ENCODE results near the gene CDK5RAP2.

The CDK5RAP2 gene

DNA sequence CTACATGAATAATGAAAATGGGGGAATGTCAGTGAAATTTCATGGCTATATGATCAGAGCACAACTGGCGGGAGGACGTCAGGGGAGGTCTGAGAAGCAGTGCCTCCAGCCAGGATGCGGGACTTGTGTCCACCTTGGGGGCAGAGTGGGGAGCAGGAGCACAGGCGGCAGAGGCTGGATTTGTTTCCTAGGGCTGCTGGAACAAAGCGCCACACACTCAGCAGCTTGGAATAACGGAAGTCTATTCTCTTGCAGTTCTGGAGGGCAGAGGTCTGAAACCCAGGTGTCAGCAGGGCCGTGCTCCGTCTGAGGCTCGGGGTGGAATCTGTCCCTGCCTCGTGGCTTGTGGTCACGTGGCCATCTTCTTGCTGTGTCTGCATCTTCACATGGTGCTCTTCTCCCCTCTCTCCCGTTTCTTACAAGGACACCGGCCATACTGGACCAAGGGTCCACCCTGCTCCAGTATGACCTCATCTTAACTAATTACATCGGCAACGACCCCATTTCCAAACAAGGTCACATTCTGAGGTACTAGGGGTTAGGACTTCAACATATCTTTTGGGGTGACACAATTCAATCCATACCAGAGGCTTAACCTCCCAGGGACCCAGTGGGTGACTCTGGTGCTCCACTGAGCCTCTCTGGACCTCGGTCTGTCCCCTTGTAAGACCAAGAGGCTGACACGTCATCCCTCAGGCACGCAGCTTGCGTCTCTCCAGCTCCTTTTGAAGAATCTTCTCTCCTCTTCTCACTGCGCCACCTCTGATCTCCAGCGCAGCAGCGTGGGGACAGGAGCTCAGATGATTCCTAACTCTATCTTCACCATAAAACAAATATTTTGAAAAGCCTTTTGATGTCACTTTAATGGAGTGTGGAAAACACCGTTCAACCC is 202.5 kb downstream of the CDK5RAP2 start:
- DNase-seq, result no peak

DNA sequence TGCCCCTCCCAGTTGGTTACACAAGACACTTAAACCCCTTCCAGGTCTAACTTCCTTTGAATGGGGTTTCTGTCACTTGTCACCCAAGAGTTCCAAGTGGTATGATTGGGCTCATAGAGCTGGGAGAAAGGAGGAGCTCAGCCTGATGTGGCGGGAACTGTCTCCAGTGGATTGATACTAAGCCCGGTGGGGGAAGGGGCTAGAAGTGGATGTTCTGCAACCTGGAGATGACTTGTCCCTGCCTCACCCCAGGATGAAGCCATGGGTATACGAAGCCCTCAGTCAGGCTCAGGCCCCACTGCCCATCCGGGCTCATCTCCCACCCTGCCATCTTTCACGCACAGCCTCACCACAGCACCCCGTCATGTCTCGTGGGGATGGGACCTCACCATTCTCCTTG is 203.9 kb downstream of the CDK5RAP2 start:
- no peak for DNase-seq

DNA sequence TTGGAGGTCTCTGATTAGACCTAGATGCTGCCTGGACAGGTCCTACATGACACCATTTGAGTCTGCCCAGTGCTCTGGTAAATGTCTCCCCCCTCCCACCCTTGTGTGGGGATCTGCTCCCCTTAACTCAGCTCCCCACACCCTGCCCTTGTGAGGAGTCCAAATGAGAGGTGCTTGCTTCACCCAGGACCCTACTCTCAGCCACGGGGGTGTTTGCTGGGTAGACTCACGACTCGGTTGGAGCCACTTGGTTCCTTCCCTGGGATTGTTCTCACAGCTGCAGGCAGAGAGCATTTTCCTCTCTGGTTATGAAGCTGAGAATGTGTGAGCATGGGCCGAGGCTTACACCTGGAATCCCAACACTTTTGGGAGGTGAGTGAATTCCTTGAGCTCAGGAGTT is 204.7 kb downstream of the CDK5RAP2 start:
- no peak for DNase-seq

DNA sequence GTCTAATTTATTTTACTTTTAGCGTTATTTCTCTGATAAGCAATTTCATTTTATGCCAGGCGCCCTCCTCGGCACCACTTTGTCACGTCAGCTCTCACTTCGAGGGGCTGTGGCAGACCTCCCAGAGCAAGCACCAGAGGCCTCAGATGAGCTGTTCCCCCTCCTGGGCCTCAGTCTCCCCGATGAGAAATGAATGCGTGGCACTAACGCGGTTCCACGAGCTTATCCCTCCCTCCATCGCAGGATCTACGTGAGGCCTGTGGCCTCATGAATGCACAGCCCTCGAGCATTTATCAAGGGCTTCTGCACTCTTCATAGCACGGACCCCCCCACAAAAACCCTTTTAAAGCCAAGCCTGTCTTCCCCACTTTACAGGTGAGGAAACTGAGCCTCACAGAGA is 205.2 kb downstream of the CDK5RAP2 start:
- DNase-seq, result no peak

DNA sequence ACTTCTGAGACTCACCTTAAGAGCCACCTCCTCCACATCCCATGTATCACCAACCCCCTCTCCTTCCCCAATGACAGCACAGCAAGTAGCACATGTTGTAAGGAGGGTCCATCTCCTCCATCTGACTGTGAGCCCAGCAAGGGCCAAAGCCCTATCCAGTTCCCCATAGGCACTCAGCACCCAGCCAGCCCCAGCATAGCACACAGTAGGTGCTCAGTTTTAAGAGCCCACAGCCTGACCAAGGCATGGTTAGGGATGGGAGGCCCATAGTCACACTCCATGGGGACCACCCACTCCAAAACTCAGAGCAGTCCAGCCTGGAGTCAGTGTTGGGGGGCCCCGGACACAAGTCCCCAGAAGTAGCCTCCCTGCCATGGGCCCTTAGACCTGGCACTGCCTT is 205.7 kb downstream of the CDK5RAP2 start:
- no peak for DNase-seq

DNA sequence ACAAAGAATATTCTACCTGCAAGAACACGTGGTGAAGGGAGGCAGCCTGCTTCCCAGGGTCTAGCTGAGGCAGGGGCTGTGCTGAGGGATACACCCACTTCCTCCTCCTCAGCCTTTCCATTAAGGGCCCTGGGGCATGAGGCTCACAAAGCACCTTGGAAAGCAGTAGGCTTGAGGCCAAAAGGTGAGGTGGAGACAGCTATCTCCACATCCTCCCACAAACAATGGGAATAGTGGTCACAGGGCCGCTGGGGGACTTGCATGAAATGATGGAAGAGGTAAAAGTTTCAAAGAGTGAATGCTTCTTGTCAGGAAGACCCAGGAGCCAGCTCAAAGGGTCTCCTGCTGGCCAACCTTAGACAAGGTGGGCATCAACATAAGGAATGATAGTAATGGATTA is 207.9 kb downstream of the CDK5RAP2 start:
- no peak for DNase-seq

DNA sequence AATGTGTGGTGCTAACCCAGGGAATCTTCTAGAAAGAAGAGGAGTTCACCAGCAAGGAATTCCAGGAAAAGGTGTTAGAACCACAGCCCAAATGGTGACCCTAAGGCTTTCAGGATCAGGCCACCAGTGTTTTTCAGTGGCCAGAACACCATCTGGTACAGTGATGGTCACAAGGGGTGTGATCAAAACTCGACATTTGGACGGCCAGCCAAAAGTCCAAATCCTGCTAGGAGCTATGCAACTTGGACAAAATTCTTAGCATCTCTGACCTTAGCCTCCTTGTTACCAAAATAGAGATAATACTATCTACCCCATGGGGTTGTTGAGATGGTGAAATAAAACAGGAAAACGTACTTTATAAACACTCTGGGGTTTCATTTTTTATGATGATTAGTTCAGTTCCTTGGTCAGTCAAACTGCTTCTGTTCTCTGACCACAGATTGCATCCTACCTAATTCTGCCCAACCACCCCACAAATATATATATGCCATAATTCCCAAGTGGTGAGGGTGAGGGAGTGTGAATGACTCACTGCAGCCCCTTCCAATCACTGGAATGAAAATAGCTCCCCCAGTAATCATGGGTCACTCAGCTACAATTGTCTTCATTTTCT is 210.3 kb downstream of the CDK5RAP2 start:
- no peak for DNase-seq

DNA sequence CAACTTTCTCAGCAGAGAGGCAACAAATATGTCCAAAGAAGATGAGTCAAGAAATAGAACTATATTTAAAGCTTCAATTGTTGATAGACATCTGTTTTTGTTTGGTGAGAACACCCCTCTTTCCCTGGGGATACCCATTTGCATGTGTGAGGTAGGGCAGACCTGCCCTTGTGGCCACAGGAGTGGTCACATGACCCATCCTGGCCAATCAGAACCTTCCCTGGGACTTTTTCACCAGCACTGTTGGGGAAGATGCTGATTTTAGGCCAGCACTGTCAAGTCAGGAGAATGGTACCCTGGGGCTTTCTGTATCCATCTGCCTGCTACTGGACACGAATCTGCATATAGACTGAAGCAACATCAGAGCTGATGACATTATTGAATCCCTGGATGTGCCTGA is 211.2 kb downstream of the CDK5RAP2 start:
- DNase-seq, result no peak

DNA sequence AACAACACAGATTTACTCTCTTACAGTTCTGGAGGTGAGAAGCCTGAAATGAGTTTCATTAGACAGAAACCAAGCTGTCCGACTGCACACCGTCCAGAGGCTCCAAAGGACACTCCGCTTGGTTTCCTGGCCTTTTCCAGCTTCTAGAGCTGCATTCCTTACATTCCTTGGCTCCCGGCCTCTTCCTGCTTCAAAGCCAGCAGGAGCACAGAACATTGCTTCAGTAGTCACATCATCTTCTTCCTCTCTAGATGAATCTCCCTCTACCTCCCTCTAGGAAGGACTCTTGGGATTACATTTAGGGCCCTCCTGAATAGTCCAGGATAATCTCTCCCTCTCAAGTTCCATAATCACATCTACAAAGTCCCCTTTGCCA is 213.3 kb downstream of the CDK5RAP2 start:
- DNase-seq, result no peak

DNA sequence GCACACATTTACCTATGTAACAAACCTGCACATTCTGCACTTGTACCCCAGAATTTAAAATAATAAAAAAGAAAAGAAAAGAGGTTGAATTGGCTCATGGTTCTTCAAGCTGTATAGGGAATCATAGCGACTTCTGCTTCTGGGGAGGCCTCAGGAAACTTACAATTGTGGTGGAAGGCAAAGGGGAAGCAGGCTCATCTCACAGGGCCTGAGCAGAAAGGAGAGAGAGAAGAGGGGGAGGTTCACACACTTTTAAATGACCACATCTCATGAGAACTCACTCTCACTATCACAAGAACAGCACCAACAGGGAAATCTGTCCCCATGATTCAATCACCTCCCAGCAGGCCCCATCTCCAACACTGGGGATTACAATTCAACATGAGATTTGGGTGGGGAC is 214.6 kb downstream of the CDK5RAP2 start:
- DNase-seq, result no peak

DNA sequence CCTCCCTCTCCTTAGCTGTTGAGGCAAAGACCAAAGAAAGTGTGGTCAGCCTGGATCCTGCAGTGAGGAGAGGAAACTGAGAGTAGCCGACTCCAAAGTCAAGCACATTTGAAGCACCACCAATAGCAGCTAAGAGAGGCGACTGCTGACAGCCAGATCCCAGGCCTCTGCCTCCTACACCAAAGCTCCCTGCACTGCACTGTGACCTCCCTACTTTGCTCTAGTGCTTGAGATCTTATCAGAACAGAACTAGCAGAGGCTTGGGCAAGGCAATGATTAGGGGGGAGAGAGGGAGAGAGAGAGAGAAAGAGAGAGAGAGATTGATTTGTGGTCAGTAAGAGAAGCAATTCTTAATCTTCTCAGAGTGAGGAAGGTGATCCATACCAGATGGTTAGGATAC is 216.3 kb downstream of the CDK5RAP2 start:
- DNase-seq, result no peak

DNA sequence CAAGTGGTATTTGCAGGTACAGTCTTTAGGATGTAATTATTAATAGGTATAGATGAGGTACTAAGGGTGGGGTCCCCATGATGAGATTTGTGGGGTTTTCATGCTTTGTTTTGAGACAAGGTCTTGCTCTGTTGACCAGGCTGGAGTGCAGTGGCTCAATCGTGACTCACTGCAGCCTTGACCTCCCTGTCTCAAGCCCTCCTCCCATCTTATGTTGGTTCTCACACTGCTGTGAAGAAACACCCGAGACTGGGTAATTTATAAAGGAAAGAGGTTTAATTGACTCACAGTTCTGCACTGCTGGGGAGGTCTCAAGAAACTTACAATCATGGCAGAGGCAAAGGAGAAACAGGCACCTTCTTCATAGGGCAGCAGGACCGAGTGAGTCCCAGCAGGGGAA is 217.5 kb downstream of the CDK5RAP2 start:
- no peak for DNase-seq

DNA sequence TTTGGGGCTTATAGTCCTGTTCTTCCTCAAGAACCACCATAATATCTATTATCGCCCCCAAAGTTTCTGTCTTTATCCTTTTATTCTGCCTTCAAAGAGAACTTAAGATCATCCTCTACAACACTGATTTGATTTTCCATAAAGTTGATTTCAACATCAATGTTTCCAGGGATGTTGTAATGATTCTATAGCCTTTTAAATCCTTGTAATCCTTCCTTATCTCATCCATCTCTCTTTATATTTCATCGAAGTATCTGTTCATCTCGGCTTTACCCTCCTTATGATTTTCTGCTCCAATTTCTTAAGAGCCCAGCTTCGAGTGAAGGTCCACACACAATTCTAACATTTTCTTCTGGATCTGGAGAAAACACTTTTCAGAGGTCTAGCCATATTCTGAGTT is 218.4 kb downstream of the CDK5RAP2 start:
- no peak for DNase-seq

DNA sequence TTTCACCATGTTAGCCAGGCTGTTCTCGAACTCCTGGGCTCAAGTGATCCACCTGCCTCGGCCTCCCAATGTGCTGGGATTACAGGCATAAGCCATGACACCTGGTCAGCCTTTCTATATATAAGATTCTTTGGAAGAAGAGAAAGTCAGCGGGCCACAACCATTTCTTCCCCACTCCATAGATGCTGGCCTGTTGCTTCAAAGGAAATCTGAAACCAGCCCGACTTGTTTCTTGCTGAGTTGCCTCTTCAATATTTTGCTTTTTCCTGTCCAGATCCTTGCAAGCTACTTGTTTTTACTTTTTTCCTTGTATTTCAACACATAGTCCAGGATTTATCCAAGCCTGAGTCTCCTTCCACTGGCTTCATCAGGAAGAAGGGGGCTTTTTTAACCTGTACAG is 219.5 kb downstream of the CDK5RAP2 start:
- no peak for DNase-seq

DNA sequence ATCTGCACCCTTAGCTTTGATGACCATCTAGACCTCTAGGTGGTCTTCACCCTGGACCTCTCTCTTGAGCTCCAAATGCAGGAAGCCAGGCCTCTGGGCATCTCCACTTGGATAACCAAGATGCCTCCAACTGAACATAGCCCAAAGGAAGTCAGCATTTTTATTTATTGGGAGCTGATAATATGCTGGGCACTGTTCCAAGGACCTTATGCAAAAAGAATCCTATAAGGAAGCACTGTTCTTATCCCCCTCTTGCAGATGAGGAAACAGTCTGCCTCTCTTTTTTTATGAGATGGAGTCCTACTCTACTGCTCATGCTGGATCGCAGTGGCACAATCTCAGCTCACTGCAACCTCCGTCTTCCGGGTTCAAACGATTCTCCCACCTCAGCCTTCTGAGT is 219.9 kb downstream of the CDK5RAP2 start:
- DNase-seq, result no peak

DNA sequence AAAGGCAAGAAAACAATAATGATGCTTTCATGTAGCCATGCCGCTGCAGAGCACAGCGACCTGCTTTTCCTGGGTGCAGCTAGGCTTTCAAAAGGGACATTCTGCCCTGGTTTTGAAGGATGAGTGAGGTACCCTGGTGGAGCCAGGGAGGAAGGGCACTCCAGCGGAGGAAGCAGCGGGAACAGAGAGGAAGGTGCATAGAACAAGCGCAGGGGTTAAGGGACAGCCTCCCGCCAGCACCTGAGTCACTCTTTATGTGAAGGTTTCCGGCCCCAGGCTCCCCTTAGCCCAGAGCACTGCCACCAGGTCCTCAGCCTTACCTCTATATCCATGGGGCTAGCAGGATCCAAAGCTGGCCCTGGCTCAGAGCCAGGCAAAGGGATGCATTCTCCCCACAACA is 221.1 kb downstream of the CDK5RAP2 start:
- DNase-seq, result no peak

DNA sequence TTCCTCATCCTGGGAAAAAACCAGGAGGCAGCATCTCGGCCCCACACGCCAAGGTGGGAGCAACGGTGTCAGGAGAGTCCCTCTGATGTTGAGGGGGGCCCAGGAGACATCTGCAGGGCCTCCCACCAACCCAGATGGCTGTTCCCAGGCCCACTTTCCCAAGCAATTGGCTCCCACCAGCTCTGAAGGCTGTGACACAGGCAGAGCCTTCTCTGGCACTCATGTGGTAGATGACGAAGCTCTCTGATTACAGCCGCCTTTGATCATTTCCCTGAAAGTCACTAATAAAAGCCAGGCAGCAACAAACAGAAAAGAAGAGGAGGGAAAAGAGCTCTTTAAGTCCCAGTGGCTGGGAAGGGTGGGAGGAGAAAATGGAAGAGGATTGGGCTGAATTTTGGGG is 226.5 kb downstream of the CDK5RAP2 start:
- no peak for DNase-seq

DNA sequence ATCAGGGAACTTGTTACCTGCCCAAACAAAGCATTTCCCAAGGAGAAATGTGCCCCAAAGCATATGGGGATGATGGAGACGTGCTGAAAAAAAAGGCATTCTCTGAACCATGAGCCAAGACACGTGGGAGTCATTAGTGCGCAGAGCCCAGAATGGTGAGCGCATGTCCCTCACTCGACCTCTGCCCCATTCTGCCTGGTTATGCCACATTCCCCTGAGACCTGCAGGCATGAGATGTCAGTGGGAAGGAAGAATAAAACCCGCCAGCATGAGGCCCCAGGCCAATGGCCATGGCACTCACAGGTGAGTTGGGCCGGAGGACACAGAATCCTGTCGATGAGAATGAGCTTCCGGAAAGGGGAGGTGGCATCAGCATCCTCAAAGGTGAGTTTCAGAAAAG is 228.9 kb downstream of the CDK5RAP2 start:
- DNase-seq, result no peak

DNA sequence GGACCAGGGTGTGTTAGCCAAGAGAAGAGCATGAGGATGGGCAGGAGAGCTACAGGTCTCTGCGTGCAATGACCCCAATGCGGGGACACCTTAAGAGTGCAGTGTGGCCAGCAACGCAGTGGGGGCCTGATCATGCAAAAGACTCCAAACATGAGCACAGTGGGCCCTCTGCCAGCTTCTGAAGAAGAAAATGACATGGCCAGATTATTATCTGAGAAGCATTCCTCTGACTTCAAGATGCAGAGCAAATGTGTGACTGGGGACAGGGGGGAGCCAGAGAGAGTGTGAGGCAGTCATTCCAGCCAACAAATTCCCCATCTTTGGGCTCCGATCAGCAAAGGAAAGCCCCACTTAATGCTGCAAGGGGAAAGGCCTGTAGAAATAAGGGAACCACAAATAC is 229.4 kb downstream of the CDK5RAP2 start:
- DNase-seq, result no peak

DNA sequence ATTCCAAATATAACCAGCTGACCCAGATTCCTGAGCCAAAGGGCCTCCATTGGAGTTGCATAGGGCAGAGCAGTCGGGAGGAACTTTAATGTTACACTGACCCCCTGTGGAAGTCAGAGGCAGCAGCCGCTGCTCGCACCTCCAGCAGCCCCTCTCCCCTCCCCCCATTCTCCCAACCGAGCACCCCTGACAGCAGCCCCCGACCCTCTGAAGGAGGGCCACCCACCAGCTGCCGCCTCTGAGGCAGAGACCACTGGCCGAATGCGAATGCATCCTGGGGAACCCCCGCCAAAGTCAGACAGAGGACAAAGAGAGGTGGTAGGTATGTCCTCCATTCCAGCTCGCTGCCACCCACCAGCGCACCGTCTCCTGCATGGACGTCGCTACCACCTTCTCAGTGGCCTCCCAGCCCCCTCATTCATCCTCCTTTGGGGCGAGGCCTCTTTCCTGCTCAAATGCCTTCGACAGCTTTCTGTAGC is 231.0 kb downstream of the CDK5RAP2 start:
- no peak for DNase-seq

DNA sequence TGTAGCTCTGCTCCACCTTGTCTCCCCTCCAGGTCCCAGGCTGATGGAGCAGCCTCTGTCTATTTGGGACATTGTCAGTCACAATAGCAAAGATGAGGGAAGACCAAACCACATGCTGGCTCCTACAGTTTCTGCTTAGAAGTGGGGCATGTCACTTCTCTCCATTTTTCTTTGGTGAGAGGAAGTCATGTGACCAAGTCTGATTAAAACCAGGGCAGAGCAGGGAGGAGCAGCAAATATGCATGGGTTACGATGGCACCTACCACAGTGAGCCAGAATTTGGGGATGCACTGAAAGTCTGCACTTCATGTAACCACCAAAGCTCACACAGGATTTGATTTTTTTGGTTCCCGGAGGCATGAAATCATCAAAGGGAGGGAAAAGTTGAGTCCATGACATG is 234.6 kb downstream of the CDK5RAP2 start:
- DNase-seq, result no peak

DNA sequence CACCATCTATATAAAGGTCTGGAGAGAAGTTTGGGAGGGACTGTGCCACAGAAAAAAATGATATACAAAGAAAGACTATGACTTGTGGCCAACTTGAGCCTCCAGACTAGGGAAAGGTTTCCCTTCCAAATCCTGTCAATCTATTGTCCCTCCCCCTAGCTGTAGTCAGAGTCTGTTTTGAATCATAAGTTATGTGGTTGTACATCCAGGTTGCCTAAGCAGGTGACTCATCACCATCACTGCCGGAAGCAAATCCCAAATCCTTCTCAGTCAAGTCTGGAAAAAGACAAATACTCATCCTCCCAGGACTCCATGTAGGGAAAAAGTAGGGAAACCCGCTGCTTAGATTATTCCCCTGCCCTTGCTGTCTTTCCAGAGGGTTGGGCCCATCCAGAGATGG is 235.7 kb downstream of the CDK5RAP2 start:
- no peak for DNase-seq

DNA sequence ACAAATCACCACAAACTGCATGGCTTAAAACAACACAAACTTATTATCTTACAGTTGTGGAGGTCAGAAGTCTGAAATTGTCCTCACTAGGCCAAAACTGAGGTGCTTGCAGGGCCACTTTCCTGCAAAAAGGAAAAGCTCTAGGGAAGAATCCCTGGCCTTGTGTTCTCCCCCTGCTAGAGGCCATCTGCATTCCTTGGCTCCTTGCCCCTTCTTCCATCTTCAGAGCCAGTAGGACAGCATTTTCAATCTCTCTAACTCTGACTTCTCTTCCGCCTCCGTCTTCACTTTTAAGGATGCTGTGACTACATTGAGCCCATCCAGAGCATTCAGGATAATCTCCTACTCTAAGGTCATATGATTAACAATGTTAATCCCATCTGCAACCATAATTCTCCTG is 236.6 kb downstream of the CDK5RAP2 start:
- DNase-seq, result no peak

All from T-helper 9 cell (primary cell).